Measurements from ENCODE around the gene TXNDC5.
A peak's percentile ranks its signal among the peaks of the same experiment; 100 is the strongest.

The TXNDC5 gene

DNA sequence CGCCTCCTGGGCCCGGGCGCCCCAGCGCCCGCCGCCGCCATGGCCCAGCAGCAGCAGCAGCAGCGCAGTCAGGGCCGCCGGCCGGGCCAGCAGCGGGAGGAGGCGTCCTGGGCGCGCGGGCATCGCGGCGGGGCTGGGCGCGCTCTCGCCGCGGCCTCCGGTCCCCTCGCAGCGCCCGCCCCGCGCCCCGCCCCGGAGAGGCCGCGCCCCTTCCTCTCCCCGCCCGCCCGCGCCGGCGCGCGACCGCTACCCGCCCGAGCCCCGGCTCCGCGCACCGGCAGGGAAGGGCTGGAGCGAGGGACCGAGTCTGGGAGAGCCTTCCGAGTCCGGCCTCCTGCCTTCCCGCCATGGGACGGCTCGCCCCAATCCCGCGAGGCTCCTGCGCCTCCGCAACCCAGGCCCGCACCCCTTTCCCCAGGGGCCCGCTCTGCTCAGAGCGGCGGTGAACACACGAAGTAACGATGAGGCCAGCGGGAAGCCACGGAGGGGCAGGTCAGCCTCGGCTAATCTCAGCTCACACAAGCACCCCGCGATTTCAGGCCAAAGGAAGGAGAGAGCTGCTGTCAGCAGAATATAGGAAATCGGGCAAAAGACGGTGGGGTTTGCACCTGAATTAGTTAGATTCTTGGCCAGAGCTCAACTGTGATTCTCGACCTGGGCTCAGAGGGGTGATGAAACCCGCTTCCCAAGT lies at the start of gene TXNDC5:
TSS of gene TXNDC5 (minus strand) at position 135 of the 691 bp plus-strand sequence. CDS start at position 123, 12 bp downstream.
- Histone ChIP-seq H3K9me3 (ENCODE audit: control insufficient read depth, insufficient read depth, low read length) (no peaks in the 10 kb centered on the region), H3K36me3 (ENCODE audit: insufficient read depth, low read length) (no peaks in the 10 kb centered on the region; the same call in 1 of the 2 replicates), H3K9ac (ENCODE audit: low read depth, low read length) (peak within 1 kb of the TSS; percentile 87), H3K4me1 (ENCODE audit: insufficient read depth, low read length) (peaks cover 5% of the 10 kb centered on the region; the same call in 1 of the 2 replicates)

GRCh38 chr6:7960141-7960540 lies 49.6 kb upstream of the TXNDC5 start:
- Histone ChIP-seq H3K9me3 (ENCODE audit: control insufficient read depth, insufficient read depth, low read length) (peaks cover 3% of the 10 kb centered on the region; the same call in 1 of the 2 replicates), H3K4me1 (ENCODE audit: insufficient read depth, low read length) (no peaks in the 10 kb centered on the region), H3K9ac (ENCODE audit: low read depth, low read length) (no peak overlapping the region), H3K36me3 (ENCODE audit: insufficient read depth, low read length) (no peaks in the 10 kb centered on the region)

- Histone ChIP-seq H3K36me3 (ENCODE audit: insufficient read depth, low read length) (no peaks in the 10 kb centered on the region), H3K9me3 (ENCODE audit: control insufficient read depth, insufficient read depth, low read length) (peaks cover 3% of the 10 kb centered on the region; the same call in 1 of the 2 replicates), H3K4me1 (ENCODE audit: insufficient read depth, low read length) (no peaks in the 10 kb centered on the region), H3K9ac (ENCODE audit: low read depth, low read length) (no peak overlapping the region)
Observed at GRCh38 chr6:7959453-7959852, 48.9 kb upstream of the TXNDC5 start.

DNA sequence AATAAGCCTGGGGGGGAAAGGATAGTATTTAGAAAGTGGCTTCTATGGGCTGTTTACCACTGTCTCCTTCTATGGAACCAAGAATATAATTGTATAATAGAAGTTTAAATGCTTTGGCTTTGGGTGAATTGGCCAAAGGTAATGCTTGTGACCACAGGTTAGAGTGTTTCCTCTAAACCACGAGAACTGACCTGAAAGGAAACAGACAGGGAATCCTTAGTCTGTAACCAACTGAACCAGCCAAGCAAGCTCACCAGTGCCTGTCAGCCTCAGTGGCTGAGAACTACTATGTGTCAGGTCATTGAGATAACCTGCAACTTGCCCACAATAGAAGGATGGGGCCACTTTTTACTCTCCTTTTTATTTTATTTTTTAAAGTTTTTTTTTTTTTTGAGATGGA lies 47.9 kb upstream of the TXNDC5 start:
- Histone ChIP-seq H3K9me3 (ENCODE audit: control insufficient read depth, insufficient read depth, low read length) (peaks cover 3% of the 10 kb centered on the region; the same call in 1 of the 2 replicates), H3K36me3 (ENCODE audit: insufficient read depth, low read length) (no peaks in the 10 kb centered on the region), H3K9ac (ENCODE audit: low read depth, low read length) (no peak overlapping the region), H3K4me1 (ENCODE audit: insufficient read depth, low read length) (no peaks in the 10 kb centered on the region)

DNA sequence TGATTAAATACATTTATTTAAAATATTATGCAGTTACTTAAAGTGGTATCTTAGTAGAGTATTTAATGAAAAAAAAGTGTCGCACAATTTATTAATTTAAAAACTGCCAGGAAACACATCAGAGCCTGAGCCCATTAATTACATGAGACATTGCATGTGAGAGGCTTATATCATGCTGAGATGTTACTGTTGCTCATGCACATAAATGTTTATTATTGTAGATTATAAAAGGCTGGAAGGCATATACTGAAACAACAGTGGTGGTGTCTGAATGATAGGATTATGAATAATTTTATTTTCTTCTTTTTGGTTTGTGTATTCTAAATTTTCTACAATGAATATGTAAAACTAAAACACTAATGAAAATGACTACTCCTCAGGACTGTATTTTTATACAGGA lies 45.7 kb upstream of the TXNDC5 start:
- H3K9me3 ChIP-seq (ENCODE audit: control insufficient read depth, insufficient read depth, low read length): no peaks in the 10 kb centered on the region
- H3K9ac ChIP-seq (ENCODE audit: low read depth, low read length): no peak overlapping the region
- no peaks in the 10 kb centered on the region for H3K36me3 ChIP-seq (ENCODE audit: insufficient read depth, low read length)
- H3K4me1 ChIP-seq (ENCODE audit: insufficient read depth, low read length): no peaks in the 10 kb centered on the region

DNA sequence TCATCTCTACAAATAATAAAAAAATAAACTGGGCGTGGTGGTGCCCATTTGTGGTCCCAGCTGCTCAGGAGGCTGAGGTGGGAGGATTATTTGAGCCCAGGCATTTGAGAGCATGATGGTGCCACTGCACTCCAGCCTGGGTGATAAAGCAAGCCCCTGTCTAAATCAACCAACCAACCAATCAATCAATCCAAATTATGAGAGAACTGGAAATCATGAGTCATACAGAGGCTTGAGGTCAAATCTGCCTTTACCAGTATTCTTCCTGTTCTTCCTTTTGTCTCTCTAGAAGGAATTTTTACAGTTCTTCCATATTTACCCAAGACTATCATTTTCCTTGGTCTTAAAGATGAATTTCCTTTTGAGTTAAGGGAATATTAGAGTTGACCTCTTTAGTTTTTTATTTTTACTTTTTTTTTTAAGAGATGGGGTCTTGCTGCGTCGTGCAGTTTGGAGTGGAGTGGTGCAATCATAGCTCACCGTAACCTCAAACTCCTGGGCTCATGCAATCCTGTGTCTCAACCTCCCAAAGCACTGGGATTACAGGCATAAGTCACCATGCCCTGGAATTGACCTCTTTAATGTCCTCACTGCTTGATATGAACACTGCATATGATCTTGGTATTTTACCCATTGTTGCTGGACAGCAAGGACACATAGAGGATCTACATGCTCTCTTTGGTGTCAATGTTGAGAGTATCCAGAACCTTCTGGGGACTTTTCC lies 44.1 kb upstream of the TXNDC5 start:
- no peaks in the 10 kb centered on the region for H3K4me1 ChIP-seq (ENCODE audit: insufficient read depth, low read length)
- H3K36me3 ChIP-seq (ENCODE audit: insufficient read depth, low read length): no peaks in the 10 kb centered on the region
- H3K9me3 ChIP-seq (ENCODE audit: control insufficient read depth, insufficient read depth, low read length): no peaks in the 10 kb centered on the region

GRCh38 chr6:7953753-7954152 lies 43.2 kb upstream of the TXNDC5 start:
- H3K9me3 ChIP-seq (ENCODE audit: control insufficient read depth, insufficient read depth, low read length): no peaks in the 10 kb centered on the region
- no peak overlapping the region for H3K9ac ChIP-seq (ENCODE audit: low read depth, low read length)
- no peaks in the 10 kb centered on the region for H3K4me1 ChIP-seq (ENCODE audit: insufficient read depth, low read length)
- H3K36me3 ChIP-seq (ENCODE audit: insufficient read depth, low read length): no peaks in the 10 kb centered on the region

More for the DNA sequence above, 44.1 kb upstream of the TXNDC5 start:
- H3K9ac ChIP-seq (ENCODE audit: low read depth, low read length): no peak overlapping the region

DNA sequence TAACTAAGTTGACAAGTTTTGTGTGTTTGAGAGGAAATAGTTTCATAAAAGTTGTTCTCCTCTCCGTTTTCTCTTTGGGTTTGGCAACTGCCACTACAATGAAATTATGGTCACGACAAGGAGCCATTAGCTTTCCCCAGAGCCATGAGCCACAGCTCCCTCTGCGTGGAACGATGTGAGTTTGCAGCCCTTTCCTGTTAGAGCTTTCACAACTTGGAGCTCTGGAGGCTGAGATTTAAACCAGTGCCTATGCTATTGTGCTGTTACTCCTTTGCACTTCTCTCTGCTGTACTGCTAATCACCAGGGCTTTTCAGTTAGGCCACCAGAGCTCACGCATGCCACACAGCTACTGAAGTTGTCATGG lies 29.3 kb upstream of the TXNDC5 start:
- no peaks in the 10 kb centered on the region for H3K9me3 ChIP-seq (ENCODE audit: control insufficient read depth, insufficient read depth, low read length)
- no peaks in the 10 kb centered on the region for H3K4me1 ChIP-seq (ENCODE audit: insufficient read depth, low read length)
- H3K36me3 ChIP-seq (ENCODE audit: insufficient read depth, low read length): no peaks in the 10 kb centered on the region
- no peak overlapping the region for H3K9ac ChIP-seq (ENCODE audit: low read depth, low read length)

DNA sequence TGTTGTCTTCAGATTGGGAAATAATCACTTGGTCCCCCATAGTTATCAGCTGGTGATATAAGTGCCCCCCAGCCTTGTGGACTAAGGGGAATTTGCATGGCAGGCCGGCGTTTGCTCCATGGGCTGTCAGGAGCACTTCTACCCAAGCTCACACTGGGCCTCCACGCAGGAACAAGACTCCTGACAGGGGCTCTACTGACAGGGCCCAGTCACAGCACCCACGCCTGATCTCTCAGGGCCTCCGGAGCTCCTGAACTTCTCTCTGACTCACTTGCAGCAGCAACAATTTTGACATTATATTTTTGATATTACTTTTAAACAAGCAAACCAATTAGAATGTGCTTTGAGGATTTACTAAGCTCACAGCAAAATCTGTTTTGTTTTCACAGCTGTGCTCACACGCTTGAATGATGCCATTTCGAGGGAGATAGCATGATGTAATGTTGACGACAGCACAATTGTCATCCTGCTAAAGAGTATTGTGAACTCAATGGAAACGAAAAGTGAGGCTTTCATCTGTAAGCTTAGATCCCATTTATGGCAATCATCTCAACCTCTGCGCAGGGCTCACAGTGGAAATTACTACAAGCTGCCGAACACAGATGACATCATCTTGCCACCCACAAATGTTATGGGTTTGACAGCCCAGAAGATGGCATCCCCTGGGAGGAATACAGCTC lies 28.7 kb upstream of the TXNDC5 start:
- H3K9ac ChIP-seq (ENCODE audit: low read depth, low read length): no peak overlapping the region
- H3K36me3 ChIP-seq (ENCODE audit: insufficient read depth, low read length): no peaks in the 10 kb centered on the region
- no peaks in the 10 kb centered on the region for H3K4me1 ChIP-seq (ENCODE audit: insufficient read depth, low read length)
- no peaks in the 10 kb centered on the region for H3K9me3 ChIP-seq (ENCODE audit: control insufficient read depth, insufficient read depth, low read length)

GRCh38 chr6:7938562-7939183 lies 28.1 kb upstream of the TXNDC5 start:
- Histone ChIP-seq H3K9ac (ENCODE audit: low read depth, low read length) (no peak overlapping the region), H3K36me3 (ENCODE audit: insufficient read depth, low read length) (no peaks in the 10 kb centered on the region)

GRCh38 chr6:7933794-7934193 lies 23.2 kb upstream of the TXNDC5 start:
- no peaks in the 10 kb centered on the region for H3K4me1 ChIP-seq (ENCODE audit: insufficient read depth, low read length)

More at GRCh38 chr6:7938562-7939183, 28.1 kb upstream of the TXNDC5 start:
- Histone ChIP-seq H3K9me3 (ENCODE audit: control insufficient read depth, insufficient read depth, low read length) (no peaks in the 10 kb centered on the region), H3K4me1 (ENCODE audit: insufficient read depth, low read length) (no peaks in the 10 kb centered on the region)

DNA sequence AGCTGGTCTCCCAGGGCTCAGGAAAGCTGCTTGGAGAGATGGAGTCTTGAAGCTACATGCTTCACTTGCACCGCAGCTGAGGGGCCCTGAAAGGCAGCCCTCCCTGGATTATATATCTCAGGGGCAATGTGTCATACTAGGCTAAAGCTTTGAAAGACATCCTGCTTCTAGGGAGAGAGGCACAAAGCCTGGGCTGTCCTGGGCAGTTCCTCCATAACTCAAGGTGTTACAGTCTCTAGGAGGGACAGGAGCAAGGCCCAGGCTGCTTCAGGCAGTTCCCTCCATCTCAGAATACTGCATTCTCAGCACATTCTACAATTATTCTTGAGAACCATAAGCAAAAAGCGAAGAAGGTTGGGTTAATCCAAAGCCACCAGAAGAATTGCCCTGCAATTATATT lies 22.0 kb upstream of the TXNDC5 start:
- no peaks in the 10 kb centered on the region for H3K9me3 ChIP-seq (ENCODE audit: control insufficient read depth, insufficient read depth, low read length)
- H3K4me1 ChIP-seq (ENCODE audit: insufficient read depth, low read length): no peaks in the 10 kb centered on the region
- no peak overlapping the region for H3K9ac ChIP-seq (ENCODE audit: low read depth, low read length)
- no peaks in the 10 kb centered on the region for H3K36me3 ChIP-seq (ENCODE audit: insufficient read depth, low read length)

More at GRCh38 chr6:7933794-7934193, 23.2 kb upstream of the TXNDC5 start:
- Histone ChIP-seq H3K9ac (ENCODE audit: low read depth, low read length) (no peak overlapping the region), H3K36me3 (ENCODE audit: insufficient read depth, low read length) (no peaks in the 10 kb centered on the region), H3K9me3 (ENCODE audit: control insufficient read depth, insufficient read depth, low read length) (no peaks in the 10 kb centered on the region)

DNA sequence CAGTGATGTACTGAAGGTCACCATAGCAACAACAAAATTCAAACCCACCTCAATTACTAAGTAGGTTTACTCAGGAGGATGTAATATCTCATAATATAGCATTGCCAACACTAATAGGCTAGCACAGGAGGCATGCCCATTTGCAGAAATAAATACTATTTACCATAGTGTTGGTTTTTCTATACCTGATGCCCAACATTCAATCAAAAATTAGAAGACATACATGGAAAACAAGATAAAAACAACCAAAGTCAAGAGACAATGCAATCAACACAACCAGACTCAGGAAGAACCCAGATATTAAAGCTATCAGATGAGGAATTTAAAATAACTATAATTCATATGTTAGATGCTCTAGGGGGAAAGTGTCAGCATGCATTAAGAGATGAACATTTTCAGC lies 14.3 kb upstream of the TXNDC5 start:
- Histone ChIP-seq H3K36me3 (ENCODE audit: insufficient read depth, low read length) (no peaks in the 10 kb centered on the region), H3K9ac (ENCODE audit: low read depth, low read length) (no peak overlapping the region), H3K4me1 (ENCODE audit: insufficient read depth, low read length) (no peaks in the 10 kb centered on the region), H3K9me3 (ENCODE audit: control insufficient read depth, insufficient read depth, low read length) (peaks cover 4% of the 10 kb centered on the region)

DNA sequence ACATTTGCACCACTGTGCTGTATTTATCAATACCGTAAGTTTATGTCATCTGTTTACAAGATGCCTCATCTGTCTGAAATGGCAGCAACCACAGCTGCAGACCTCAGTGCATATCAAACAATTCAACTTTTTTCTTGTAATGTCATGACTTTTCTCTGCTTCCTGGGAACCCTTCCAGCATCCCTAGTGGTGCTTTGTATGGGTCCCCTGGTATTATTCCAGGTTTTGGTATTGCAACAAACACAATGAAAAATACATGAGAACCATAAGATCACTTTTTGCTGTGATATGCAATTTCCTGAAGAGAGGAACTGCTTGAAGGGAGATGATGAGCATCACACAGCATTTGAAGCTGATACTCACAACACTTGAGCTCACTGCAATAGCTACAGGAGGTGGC lies 12.0 kb upstream of the TXNDC5 start:
- Histone ChIP-seq H3K4me1 (ENCODE audit: insufficient read depth, low read length) (no peaks in the 10 kb centered on the region), H3K36me3 (ENCODE audit: insufficient read depth, low read length) (no peaks in the 10 kb centered on the region), H3K9ac (ENCODE audit: low read depth, low read length) (no peak overlapping the region), H3K9me3 (ENCODE audit: control insufficient read depth, insufficient read depth, low read length) (peaks cover 4% of the 10 kb centered on the region)
